HG03196 (cell line): ENCODE results near the gene C3orf18.
"Not testable (repeated sequence)": the region's sequence is repeated elsewhere in the genome, so short reads cannot be mapped to it uniquely, and the experiment has no call there.

Experiments used
- ATAC-seq: cut with Tn5 transposase; IDR thresholded peaks from one replicate; pipeline ENCODE4 v1.9.1; 2021; ENCODE audit not compliant: unreplicated experiment

Gene C3orf18

GRCh38 chr3:50525191-50525910, 42.2 kb downstream of the C3orf18 start:
- no peak for ATAC-seq

- ATAC-seq: no peak
Observed at GRCh38 chr3:50524746-50525145, 42.8 kb downstream of the C3orf18 start.

GRCh38 chr3:50523279-50523811, 44.2 kb downstream of the C3orf18 start:
- ATAC-seq: no peak

GRCh38 chr3:50521572-50521971, 46.0 kb downstream of the C3orf18 start:
- no peak for ATAC-seq

GRCh38 chr3:50520849-50521248, 46.7 kb downstream of the C3orf18 start:
- no peak for ATAC-seq

GRCh38 chr3:50519471-50520089, 48.0 kb downstream of the C3orf18 start:
- no peak for ATAC-seq

GRCh38 chr3:50518436-50518835, 49.1 kb downstream of the C3orf18 start:
- ATAC-seq: no peak

- ATAC-seq: no peak
Observed at GRCh38 chr3:50517721-50518206, 49.8 kb downstream of the C3orf18 start.

- no peak for ATAC-seq
Observed at GRCh38 chr3:50516440-50516871, 51.1 kb downstream of the C3orf18 start.

- no peak for ATAC-seq
Observed at GRCh38 chr3:50515565-50516439, 51.7 kb downstream of the C3orf18 start.

- ATAC-seq: not testable (repeated sequence)
Observed at GRCh38 chr3:50512908-50513307, 54.6 kb downstream of the C3orf18 start.

GRCh38 chr3:50512131-50512530, 55.4 kb downstream of the C3orf18 start:
- ATAC-seq: no peak

GRCh38 chr3:50510325-50510724, 57.2 kb downstream of the C3orf18 start:
- ATAC-seq: no peak

- ATAC-seq: no peak
Observed at GRCh38 chr3:50509715-50510114, 57.8 kb downstream of the C3orf18 start.

GRCh38 chr3:50508821-50509220, 58.7 kb downstream of the C3orf18 start:
- ATAC-seq: no peak
